Lower leg skin (tissue), 4 donors: ENCODE data around the gene LAMTOR2. TPM values are rescaled to one million over a fixed set of nuclear protein-coding genes. Genes with fewer than 3 reads are reported as not detected.

ENCODE experiments used
- DNase-seq, 2 donors: peaks; one replicate each; pipeline ENCODE4 v3.0.0-alpha.2; 2019; ENCODE audit warnings: low spot score in 2 of 2
- H3K4me3 ChIP-seq: fragments of 200-600 bp; sonication (generic); 2 replicates; pipeline ENCODE4 v1.5.1; 2017; ENCODE audit warnings: mild to moderate bottlenecking, low read depth; ENCODE audit not compliant: poor library complexity, severe bottlenecking
- CTCF ChIP-seq, 3 donors: fragments of 450-650 bp; IDR thresholded peaks; one replicate each; pipeline ENCODE4 v1.5.1; 2016; ENCODE audit warnings: antibody characterized with exemption in 3 of 3, mild to moderate bottlenecking in 3 of 3, moderate library complexity in 2 of 3
- POLR2A ChIP-seq, 2 donors: fragments of 450-650 bp; IDR thresholded peaks; one replicate each; pipeline ENCODE4 v1.6.1; 2016 to 2017; ENCODE audit warnings: antibody characterized with exemption in 2 of 2, mild to moderate bottlenecking in 1 of 2, moderate library complexity in 1 of 2
- WGBS, 2 donors: methylation state at CpG; one replicate each; pipeline ENCODE4 v1.1.5; 2018; 5-methylcytosine and 5-hydroxymethylcytosine counted together
- intact Hi-C: fragments of 100-400 bp; cut with DNase I; formaldehyde crosslinking; loops from one replicate; pipeline ENCODE4 v1.15.0; 2023; ENCODE audit warnings: low total_unique reads
- total RNA-seq, 4 donors: library from RNA; depleted of rRNA; stranded (reverse); fragments of >200 nt; gene quantifications; one replicate each; pipeline ENCODE4 v1.1.0, GENCODE V29; 2016

The LAMTOR2 gene
- total RNA-seq, 4 donors from 2014 or later, result 41.8 to 64.5 (median 47.4) TPM

- intact Hi-C loops, result no loop called here
- no peak overlapping the region for H3K4me3 ChIP-seq
- 62 to 71% methylated on average over 57 to 72 of the region's 73 CpGs for WGBS, 2 donors
- TF ChIP-seq POLR2A (IDR thresholded peaks at IDR 0.05) (no peak), CTCF (IDR thresholded peaks at IDR 0.05) (no peak)
- no peak for DNase-seq
Measured at GRCh38 chr1:156076609-156077429, 22.2 kb downstream of the LAMTOR2 start.

GRCh38 chr1:156077430-156077760 lies 22.8 kb downstream of the LAMTOR2 start:
- DNase-seq, result no peak
- TF ChIP-seq CTCF (IDR thresholded peaks at IDR 0.05) (no peak), POLR2A (IDR thresholded peaks at IDR 0.05) (no peak)
- intact Hi-C loops, result no loop called here
- 86 to 91% methylated on average over 19 of the region's 19 CpGs for WGBS, 2 donors
- H3K4me3 ChIP-seq, result no peak overlapping the region

- no peak for DNase-seq
- intact Hi-C loops, result no loop called here
- TF ChIP-seq CTCF (IDR thresholded peaks at IDR 0.05), result no peak
- TF ChIP-seq POLR2A (IDR thresholded peaks at IDR 0.05), result no peak
- H3K4me3 ChIP-seq, result no peak overlapping the region
- 86 to 87% methylated on average over 5 of the region's 5 CpGs for WGBS, 2 donors
Measured at GRCh38 chr1:156078728-156079127, 24.1 kb downstream of the LAMTOR2 start.

GRCh38 chr1:156079762-156080161 lies 25.2 kb downstream of the LAMTOR2 start:
- WGBS, 2 donors, result 78 to 85% methylated on average over 5 of the region's 5 CpGs
- intact Hi-C loops, result no loop called here
- TF ChIP-seq CTCF (IDR thresholded peaks at IDR 0.05) (no peak), POLR2A (IDR thresholded peaks at IDR 0.05) (no peak)
- no peak overlapping the region for H3K4me3 ChIP-seq
- DNase-seq, result no peak

GRCh38 chr1:156080241-156080862 lies 25.8 kb downstream of the LAMTOR2 start:
- intact Hi-C loops, result no loop called here

More at GRCh38 chr1:156080241-156080862, 25.8 kb downstream of the LAMTOR2 start:
- TF ChIP-seq POLR2A (IDR thresholded peaks at IDR 0.05) (no peak), CTCF (IDR thresholded peaks at IDR 0.05) (no peak)
- H3K4me3 ChIP-seq, result no peak overlapping the region
- no peak for DNase-seq
- WGBS, 2 donors, result 61 to 69% methylated on average over 8 of the region's 8 CpGs
